SK-N-SH (cell line): ENCODE data around the gene TBCD. TPM values are rescaled to one million over a fixed set of nuclear protein-coding genes. Genes with fewer than 3 reads are reported as not detected.

Experiments used
- CTCF ChIA-PET: fragments of 300-600, 350-600 bp; formaldehyde crosslinking; extraction: SDS; loops from one replicate; lab custom pipeline; 2021; lab: Yijun Ruan, JAX
- POLR2A ChIA-PET: fragments of 350-600 bp; sonication (Branson Sonifier 250); formaldehyde crosslinking; extraction: SDS; loops from one replicate; lab custom pipeline; 2020; ENCODE audit warnings: antibody characterized with exemption, inconsistent platforms; lab: Yijun Ruan, JAX
- DNase-seq: peaks from one replicate; pipeline ENCODE4 v3.0.0; 2012
- H2AFZ ChIP-seq: fragments of 200-600 bp; sonication (generic); 2 replicates; pipeline ENCODE4 v1.8.1; 2016; ENCODE audit warnings: antibody characterized with exemption, mild to moderate bottlenecking, low read depth
- H3F3A ChIP-seq: fragments of 200-600 bp; sonication (generic); replicated peaks from 2 replicates; pipeline ENCODE3; 2016; ENCODE audit warnings: antibody characterized with exemption, mild to moderate bottlenecking; ENCODE audit not compliant: insufficient read depth
- H3K27ac ChIP-seq, 2 experiments: fragments of 200-500 bp in 1 of 2; fragments of 200-600 bp in 1 of 2; sonication (Bioruptor generic) in 1 of 2; sonication (generic), shearing (Covaris generic) in 1 of 2; 2 replicates each; pipeline versions ENCODE4 v1.5.1 to v1.6.1; 2014 to 2016; ENCODE audit warnings: low read depth in 2 of 2, inconsistent platforms in 1 of 2, low read length in 1 of 2, mild to moderate bottlenecking in 1 of 2, mixed read lengths in 1 of 2
- H3K27me3 ChIP-seq: fragments of 200-600 bp; sonication (generic), shearing (Covaris generic); 2 replicates; pipeline ENCODE4 v1.6.1; 2016; ENCODE audit warnings: mixed run types; ENCODE audit not compliant: insufficient read depth
- H3K36me3 ChIP-seq, 2 experiments: fragments of 200-500 bp in 1 of 2; fragments of 200-600 bp in 1 of 2; sonication (Bioruptor generic) in 1 of 2; sonication (generic) in 1 of 2; replicated peaks in 1 of 2; 2 replicates each; pipeline versions ENCODE3 to v1.5.1; 2014 to 2016; ENCODE audit warnings: low read length in 1 of 2, mild to moderate bottlenecking in 1 of 2; ENCODE audit not compliant: insufficient read depth in 2 of 2, control insufficient read depth in 1 of 2
- H3K4me1 ChIP-seq, 2 experiments: fragments of 200-500 bp in 1 of 2; fragments of 200-600 bp in 1 of 2; sonication (Bioruptor generic) in 1 of 2; sonication (generic), shearing (Covaris generic) in 1 of 2; 2 replicates each; pipeline versions ENCODE4 v1.5.1 to v1.6.1; 2014 to 2016; ENCODE audit warnings: low read depth in 1 of 2, low read length in 1 of 2, mixed run types in 1 of 2; ENCODE audit not compliant: insufficient read depth in 2 of 2, control insufficient read depth in 1 of 2
- H3K4me2 ChIP-seq: fragments of 200-600 bp; sonication (generic), shearing (Covaris generic); 2 replicates; pipeline ENCODE4 v1.6.1; 2017; ENCODE audit warnings: mixed run types
- H3K4me3 ChIP-seq, 2 experiments: fragments of 200-500 bp in 1 of 2; fragments of 200-600 bp in 1 of 2; sonication (Bioruptor generic) in 1 of 2; sonication (generic), shearing (Covaris generic) in 1 of 2; 2 replicates each; pipeline versions ENCODE4 v1.5.1 to v1.8.1; 2014 to 2016; ENCODE audit warnings: low read depth in 2 of 2, inconsistent platforms in 1 of 2, low read length in 1 of 2, mild to moderate bottlenecking in 1 of 2, mixed read lengths in 1 of 2, moderate library complexity in 1 of 2
- H3K79me2 ChIP-seq: fragments of 200-600 bp; sonication (generic); 2 replicates; pipeline ENCODE4 v1.8.1; 2017; ENCODE audit warnings: mild to moderate bottlenecking; ENCODE audit not compliant: insufficient read depth
- H3K9ac ChIP-seq: fragments of 200-600 bp; sonication (generic); 2 replicates; pipeline ENCODE4 v1.6.1; 2017; ENCODE audit warnings: mixed run types
- H3K9me2 ChIP-seq: fragments of 200-600 bp; sonication (generic); 2 replicates; pipeline ENCODE4 v1.6.1; 2017; ENCODE audit warnings: mixed run types
- H3K9me3 ChIP-seq: fragments of 200-600 bp; sonication (generic); 2 replicates; pipeline ENCODE4 v1.6.1; 2017; ENCODE audit warnings: mixed run types, mild to moderate bottlenecking, moderate library complexity
- H4K20me1 ChIP-seq: fragments of 200-600 bp; sonication (generic); 2 replicates; pipeline ENCODE4 v1.6.1; 2017; ENCODE audit warnings: mild to moderate bottlenecking, mixed run types; ENCODE audit not compliant: insufficient read depth
- CHD2 ChIP-seq: fragments of 150-350 bp; IDR thresholded peaks from 2 replicates; pipeline ENCODE4 v1.6.1; 2018; ENCODE audit warnings: low read length; ENCODE audit not compliant: partially characterized antibody
- ELF1 ChIP-seq: IDR thresholded peaks from 2 replicates; pipeline ENCODE4 v1.4.0; 2012
- EP300 ChIP-seq, 2 experiments: IDR thresholded peaks; 2 replicates each; pipeline versions ENCODE4 v1.4.0 to v1.6.1; 2012; ENCODE audit warnings: borderline replicate concordance in 1 of 2, low read depth in 1 of 2, low read length in 1 of 2
- FOXJ3 ChIP-seq: sonication (generic); formaldehyde crosslinking; IDR thresholded peaks from 2 replicates; pipeline ENCODE4 v1.5.1; 2020; ENCODE audit warnings: mild to moderate bottlenecking, missing genetic modification reagents
- FOXM1 ChIP-seq: IDR thresholded peaks from 2 replicates; pipeline ENCODE4 v1.4.0; 2012; ENCODE audit warnings: low read depth, mild to moderate bottlenecking
- GABPA ChIP-seq: IDR thresholded peaks from 2 replicates; pipeline ENCODE4 v1.4.0; 2012; ENCODE audit warnings: low read depth, mild to moderate bottlenecking
- GATA2 ChIP-seq: sonication (generic); formaldehyde crosslinking; IDR thresholded peaks from 2 replicates; pipeline ENCODE4 v1.5.0; 2020; ENCODE audit warnings: mild to moderate bottlenecking, missing genetic modification reagents
- JUND ChIP-seq: IDR thresholded peaks from 2 replicates; pipeline ENCODE4 v1.4.0; 2012
- MEF2A ChIP-seq: IDR thresholded peaks from 2 replicates; pipeline ENCODE4 v1.4.0; 2012; ENCODE audit warnings: low read depth, borderline replicate concordance
- NFIC ChIP-seq: IDR thresholded peaks from 2 replicates; pipeline ENCODE4 v1.4.0; 2012; ENCODE audit warnings: borderline replicate concordance
- NRF1 ChIP-seq: IDR thresholded peaks from 2 replicates; pipeline ENCODE4 v1.6.1; 2012; ENCODE audit warnings: low read depth, mild to moderate bottlenecking, low read length
- RCOR1 ChIP-seq: fragments of 150-350 bp; IDR thresholded peaks from 2 replicates; pipeline ENCODE4 v1.6.1; 2017; ENCODE audit warnings: antibody characterized with exemption, low read length
- RXRA ChIP-seq: IDR thresholded peaks from 2 replicates; pipeline ENCODE4 v1.4.0; 2012; ENCODE audit warnings: low read depth, mild to moderate bottlenecking, borderline replicate concordance
- SIN3A ChIP-seq: IDR thresholded peaks from 2 replicates; pipeline ENCODE4 v1.6.1; 2012; ENCODE audit warnings: low read depth, mild to moderate bottlenecking, low read length, moderate library complexity, borderline replicate concordance
- SMC3 ChIP-seq: IDR thresholded peaks from 2 replicates; pipeline ENCODE4 v1.6.1; 2012; ENCODE audit warnings: low read depth, low read length, improper control_type of control experiment
- TAF1 ChIP-seq: IDR thresholded peaks from 2 replicates; pipeline ENCODE4 v1.6.1; 2012; ENCODE audit warnings: low read depth, mild to moderate bottlenecking, low read length, moderate library complexity, borderline replicate concordance
- TCF12 ChIP-seq: IDR thresholded peaks from 2 replicates; pipeline ENCODE4 v1.4.0; 2012
- TEAD4 ChIP-seq: IDR thresholded peaks from 2 replicates; pipeline ENCODE4 v1.4.0; 2012; ENCODE audit warnings: mild to moderate bottlenecking, borderline replicate concordance; ENCODE audit not compliant: insufficient read depth
- YY1 ChIP-seq: IDR thresholded peaks from 2 replicates; pipeline ENCODE4 v1.4.0; 2012; ENCODE audit warnings: low read depth, mild to moderate bottlenecking
- WGBS: methylation state at CpG from one replicate; pipeline ENCODE4 v1.1.6; 2017; ENCODE audit warnings: low lambda C conversion rate; 5-methylcytosine and 5-hydroxymethylcytosine counted together
- polyA plus RNA-seq, 3 experiments: library from polyadenylated mRNA; depleted of rRNA; stranded (reverse); fragments of >200 nt; gene quantifications; 2 replicates each; pipeline ENCODE4 v1.2.3, GENCODE V29; 2012
- TF ChIP-seq, protein P1 (sequence below): fragments of 200-600 bp; sonication (generic); IDR thresholded peaks from 2 replicates; pipeline ENCODE4 v1.6.1; 2017; ENCODE audit warnings: antibody characterized with exemption, mild to moderate bottlenecking, moderate library complexity
- TF ChIP-seq, protein P2 (sequence below): IDR thresholded peaks from 2 replicates; pipeline ENCODE4 v1.4.0; 2012; ENCODE audit warnings: low read depth, borderline replicate concordance
- TF ChIP-seq, protein P3 (sequence below): IDR thresholded peaks from 2 replicates; pipeline ENCODE4; 2012

TBCD gene
- polyA plus RNA-seq, 1 of the 3 experiments (the other 2 are of a cell fraction) = 107 TPM

DNA sequence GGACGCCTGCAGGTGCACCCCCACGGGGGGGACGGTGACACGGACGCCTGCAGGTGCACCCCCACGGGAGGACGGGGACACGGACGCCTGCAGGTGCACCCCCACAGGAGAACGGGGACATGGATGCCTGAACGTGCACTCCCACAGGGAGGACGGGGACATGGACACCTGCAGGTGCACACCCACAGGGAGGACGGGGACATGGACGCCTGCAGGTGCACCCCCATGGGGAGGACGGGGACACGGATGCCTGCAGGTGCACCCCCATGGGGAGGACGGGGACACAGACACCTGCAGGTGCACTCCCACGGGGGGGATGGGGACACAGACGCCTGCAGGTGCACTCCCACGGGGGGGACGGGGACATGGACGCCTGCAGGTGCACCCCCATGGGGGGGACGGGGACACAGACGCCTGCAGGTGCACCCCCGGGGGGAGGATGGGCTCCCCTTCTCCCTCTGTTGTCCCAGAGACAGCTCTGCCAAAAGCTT is 213.0 kb downstream of the TBCD start:
- no peak overlapping the region for H3K4me2 ChIP-seq
- no peaks in the 10 kb centered on the region for H3K79me2 ChIP-seq
- no peaks in the 10 kb centered on the region for H3K27me3 ChIP-seq
- TF ChIP-seq NRF1 = no peak
- no peak for TF ChIP-seq TCF12
- TF ChIP-seq TAF1 = no peak
- no peak for TF ChIP-seq RCOR1
- TF ChIP-seq NFIC = no peak
- TF ChIP-seq GATA2 (CRISPR knock-in tag) = no peak
- no peak for TF ChIP-seq TEAD4
- no peak for TF ChIP-seq CHD2
- no peak for TF ChIP-seq SMC3
- TF ChIP-seq RXRA = no peak
- TF ChIP-seq EP300 (IDR thresholded peaks at IDR 0.05; ENCODE audit: borderline replicate concordance in 1 of 2, low read depth in 1 of 2, low read length in 1 of 2) = no peak
- TF ChIP-seq, protein P1, sequence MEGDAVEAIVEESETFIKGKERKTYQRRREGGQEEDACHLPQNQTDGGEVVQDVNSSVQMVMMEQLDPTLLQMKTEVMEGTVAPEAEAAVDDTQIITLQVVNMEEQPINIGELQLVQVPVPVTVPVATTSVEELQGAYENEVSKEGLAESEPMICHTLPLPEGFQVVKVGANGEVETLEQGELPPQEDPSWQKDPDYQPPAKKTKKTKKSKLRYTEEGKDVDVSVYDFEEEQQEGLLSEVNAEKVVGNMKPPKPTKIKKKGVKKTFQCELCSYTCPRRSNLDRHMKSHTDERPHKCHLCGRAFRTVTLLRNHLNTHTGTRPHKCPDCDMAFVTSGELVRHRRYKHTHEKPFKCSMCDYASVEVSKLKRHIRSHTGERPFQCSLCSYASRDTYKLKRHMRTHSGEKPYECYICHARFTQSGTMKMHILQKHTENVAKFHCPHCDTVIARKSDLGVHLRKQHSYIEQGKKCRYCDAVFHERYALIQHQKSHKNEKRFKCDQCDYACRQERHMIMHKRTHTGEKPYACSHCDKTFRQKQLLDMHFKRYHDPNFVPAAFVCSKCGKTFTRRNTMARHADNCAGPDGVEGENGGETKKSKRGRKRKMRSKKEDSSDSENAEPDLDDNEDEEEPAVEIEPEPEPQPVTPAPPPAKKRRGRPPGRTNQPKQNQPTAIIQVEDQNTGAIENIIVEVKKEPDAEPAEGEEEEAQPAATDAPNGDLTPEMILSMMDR = no peak
- TF ChIP-seq SIN3A = no peak
- H3K36me3 ChIP-seq = no peaks in the 10 kb centered on the region
- H3F3A ChIP-seq = no peaks in the 10 kb centered on the region
- H2AFZ ChIP-seq = no peak overlapping the region
- no peak overlapping the region for H3K4me3 ChIP-seq
- peaks cover 0 to 4% of the 10 kb centered on the region in 2 experiments; a peak in 1 of 4 replicates for H3K4me1 ChIP-seq
- 87% methylated on average over 8 of the region's 25 CpGs for WGBS
- ChIA-PET CTCF (interaction anchor here (1.4 kb wide), 1 partner anchor 13 kb away, joined by 3 read pairs; no protein-coding TSS in a partner anchor), POLR2A (no interaction called here)
- H3K9me2 ChIP-seq = no peaks in the 10 kb centered on the region
- H3K27ac ChIP-seq = no peak overlapping the region
- H3K9ac ChIP-seq = no peak overlapping the region
- no peaks in the 10 kb centered on the region for H3K9me3 ChIP-seq
- H4K20me1 ChIP-seq = no peaks in the 10 kb centered on the region
- DNase-seq = no peak

DNA sequence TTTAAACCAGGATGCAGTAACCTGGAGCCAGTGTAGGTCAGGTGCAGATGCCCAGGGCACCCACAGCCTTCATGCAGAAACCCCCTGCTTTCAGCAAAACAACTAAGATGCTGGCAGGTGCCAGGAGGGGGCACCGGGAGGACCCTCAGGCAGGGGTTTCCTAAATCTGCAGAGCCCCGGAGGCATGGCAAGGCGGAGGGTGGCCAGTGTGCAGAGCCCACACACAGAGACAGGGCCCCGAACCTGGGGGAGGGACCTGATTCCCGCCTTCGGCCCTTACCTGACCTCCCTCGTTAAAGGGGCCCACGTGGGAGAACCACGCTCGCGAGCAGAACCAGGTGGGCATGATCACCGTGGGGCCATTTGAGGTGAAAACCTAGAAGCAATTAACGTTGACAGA is 213.5 kb downstream of the TBCD start:
- Histone ChIP-seq H3K4me3 (no peak overlapping the region), H3K9me3 (no peaks in the 10 kb centered on the region), H3K9me2 (no peaks in the 10 kb centered on the region), H3K27ac (no peak overlapping the region), H2AFZ (no peak overlapping the region), H3K36me3 (no peaks in the 10 kb centered on the region), H3K4me2 (no peak overlapping the region), H3K9ac (no peak overlapping the region), H4K20me1 (no peaks in the 10 kb centered on the region), H3F3A (no peaks in the 10 kb centered on the region), H3K27me3 (no peaks in the 10 kb centered on the region), H3K4me1 (peaks cover 0 to 4% of the 10 kb centered on the region in 2 experiments; a peak in 1 of 4 replicates), H3K79me2 (no peaks in the 10 kb centered on the region)
- CTCF ChIA-PET = interaction anchor here (1.4 to 1.5 kb wide), 2 partner anchors 14 to 183 kb away, joined by 3 to 5 read pairs; no protein-coding TSS in a partner anchor
- POLR2A ChIA-PET = no interaction called here
- DNase-seq = no peak
- WGBS = 91% methylated on average over 11 of the region's 13 CpGs
- TF ChIP-seq GABPA (no peak), SIN3A (no peak), YY1 (no peak), RCOR1 (no peak), NFIC (no peak), TAF1 (no peak), TCF12 (no peak), MEF2A (no peak), FOXJ3 (no peak), ELF1 (no peak), FOXM1 (no peak), JUND (no peak)
- TF ChIP-seq, protein P1 = no peak
- TF ChIP-seq, protein P2, sequence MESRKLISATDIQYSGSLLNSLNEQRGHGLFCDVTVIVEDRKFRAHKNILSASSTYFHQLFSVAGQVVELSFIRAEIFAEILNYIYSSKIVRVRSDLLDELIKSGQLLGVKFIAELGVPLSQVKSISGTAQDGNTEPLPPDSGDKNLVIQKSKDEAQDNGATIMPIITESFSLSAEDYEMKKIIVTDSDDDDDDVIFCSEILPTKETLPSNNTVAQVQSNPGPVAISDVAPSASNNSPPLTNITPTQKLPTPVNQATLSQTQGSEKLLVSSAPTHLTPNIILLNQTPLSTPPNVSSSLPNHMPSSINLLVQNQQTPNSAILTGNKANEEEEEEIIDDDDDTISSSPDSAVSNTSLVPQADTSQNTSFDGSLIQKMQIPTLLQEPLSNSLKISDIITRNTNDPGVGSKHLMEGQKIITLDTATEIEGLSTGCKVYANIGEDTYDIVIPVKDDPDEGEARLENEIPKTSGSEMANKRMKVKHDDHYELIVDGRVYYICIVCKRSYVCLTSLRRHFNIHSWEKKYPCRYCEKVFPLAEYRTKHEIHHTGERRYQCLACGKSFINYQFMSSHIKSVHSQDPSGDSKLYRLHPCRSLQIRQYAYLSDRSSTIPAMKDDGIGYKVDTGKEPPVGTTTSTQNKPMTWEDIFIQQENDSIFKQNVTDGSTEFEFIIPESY = no peak
- TF ChIP-seq, protein P3, sequence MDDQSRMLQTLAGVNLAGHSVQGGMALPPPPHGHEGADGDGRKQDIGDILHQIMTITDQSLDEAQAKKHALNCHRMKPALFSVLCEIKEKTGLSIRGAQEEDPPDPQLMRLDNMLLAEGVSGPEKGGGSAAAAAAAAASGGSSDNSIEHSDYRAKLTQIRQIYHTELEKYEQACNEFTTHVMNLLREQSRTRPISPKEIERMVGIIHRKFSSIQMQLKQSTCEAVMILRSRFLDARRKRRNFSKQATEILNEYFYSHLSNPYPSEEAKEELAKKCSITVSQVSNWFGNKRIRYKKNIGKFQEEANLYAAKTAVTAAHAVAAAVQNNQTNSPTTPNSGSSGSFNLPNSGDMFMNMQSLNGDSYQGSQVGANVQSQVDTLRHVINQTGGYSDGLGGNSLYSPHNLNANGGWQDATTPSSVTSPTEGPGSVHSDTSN = no peak
